Astrocyte (in vitro differentiated cells and primary cell): ENCODE measurements around the gene ANO2.

Experiments
- EZH2 ChIP-seq: IDR thresholded peaks from 2 replicates; pipeline ENCODE4 v1.6.1; 2012; ENCODE audit warnings: mild to moderate bottlenecking, low read length, inconsistent platforms; ENCODE audit not compliant: insufficient read depth
- TF ChIP-seq, protein P1 (sequence below): IDR thresholded peaks from 2 replicates; pipeline ENCODE4 v1.5.1; 2011; ENCODE audit warnings: low read depth, mild to moderate bottlenecking, inconsistent platforms, low read length, moderate library complexity; ENCODE audit not compliant: insufficient read depth

GRCh38 chr12:5912437-5913334 is 32.4 kb downstream of the ANO2 start:
- TF ChIP-seq, protein P1, sequence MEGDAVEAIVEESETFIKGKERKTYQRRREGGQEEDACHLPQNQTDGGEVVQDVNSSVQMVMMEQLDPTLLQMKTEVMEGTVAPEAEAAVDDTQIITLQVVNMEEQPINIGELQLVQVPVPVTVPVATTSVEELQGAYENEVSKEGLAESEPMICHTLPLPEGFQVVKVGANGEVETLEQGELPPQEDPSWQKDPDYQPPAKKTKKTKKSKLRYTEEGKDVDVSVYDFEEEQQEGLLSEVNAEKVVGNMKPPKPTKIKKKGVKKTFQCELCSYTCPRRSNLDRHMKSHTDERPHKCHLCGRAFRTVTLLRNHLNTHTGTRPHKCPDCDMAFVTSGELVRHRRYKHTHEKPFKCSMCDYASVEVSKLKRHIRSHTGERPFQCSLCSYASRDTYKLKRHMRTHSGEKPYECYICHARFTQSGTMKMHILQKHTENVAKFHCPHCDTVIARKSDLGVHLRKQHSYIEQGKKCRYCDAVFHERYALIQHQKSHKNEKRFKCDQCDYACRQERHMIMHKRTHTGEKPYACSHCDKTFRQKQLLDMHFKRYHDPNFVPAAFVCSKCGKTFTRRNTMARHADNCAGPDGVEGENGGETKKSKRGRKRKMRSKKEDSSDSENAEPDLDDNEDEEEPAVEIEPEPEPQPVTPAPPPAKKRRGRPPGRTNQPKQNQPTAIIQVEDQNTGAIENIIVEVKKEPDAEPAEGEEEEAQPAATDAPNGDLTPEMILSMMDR, result no peak
- no peak for TF ChIP-seq EZH2
